OCI-LY7 (cell line): ENCODE data around the gene ANKRD26. TPM values are rescaled to one million over a fixed set of nuclear protein-coding genes. Genes with fewer than 3 reads are reported as not detected.

Experiments used
- Bru-seq: library from RNA; stranded (reverse); fragments of 400-500 nt; gene quantifications from one replicate; lab custom pipeline; 2021; lab: Mats Ljungman, UMichigan
- BruChase-seq, 2 experiments: library from RNA; stranded (reverse); fragments of 400-500 nt; gene quantifications; one replicate each; lab custom pipeline; 2021; lab: Mats Ljungman, UMichigan
- BruUV-seq: library from RNA; stranded (reverse); fragments of 400-500 nt; replicated peaks from 2 replicates; lab custom pipeline; 2021; lab: Mats Ljungman, UMichigan
- CTCF ChIA-PET: fragments of 300-600 bp; sonication (Branson Sonifier 250); formaldehyde crosslinking; loops from one replicate; lab custom pipeline; 2022; ENCODE audit warnings: antibody characterized with exemption; ENCODE audit not compliant: unreplicated experiment; lab: Charles Lee
- POLR2A ChIA-PET: fragments of 300-600 bp; sonication (Branson Sonifier 250); formaldehyde crosslinking; loops from one replicate; lab custom pipeline; 2022; ENCODE audit warnings: antibody characterized with exemption; lab: Charles Lee
- DNase-seq: peaks from one replicate; pipeline ENCODE4 v3.0.0-alpha.2; 2015; ENCODE audit warnings: low spot score
- H2AFZ ChIP-seq: fragments of 200-600 bp; sonication (generic), shearing (Covaris generic); 2 replicates; pipeline ENCODE4 v1.6.1; 2014; ENCODE audit warnings: mild to moderate bottlenecking, antibody characterized with exemption, low read length, moderate library complexity
- H3K27ac ChIP-seq: fragments of 200-600 bp; sonication (generic); 2 replicates; pipeline ENCODE4 v1.5.1; 2014; ENCODE audit warnings: mixed run types, low read depth, mild to moderate bottlenecking, moderate library complexity, low read length, inconsistent platforms; ENCODE audit not compliant: poor library complexity, severe bottlenecking
- H3K36me3 ChIP-seq: fragments of 200-600 bp; sonication (generic); 2 replicates; pipeline ENCODE4 v1.6.1; 2014; ENCODE audit warnings: mild to moderate bottlenecking, antibody characterized with exemption, low read length, moderate library complexity, mixed read lengths; ENCODE audit not compliant: insufficient read depth
- H3K4me1 ChIP-seq: fragments of 200-600 bp; sonication (generic); 2 replicates; pipeline ENCODE4 v1.5.1; 2014; ENCODE audit warnings: mild to moderate bottlenecking, low read length; ENCODE audit not compliant: insufficient read depth, poor library complexity, severe bottlenecking
- H3K4me2 ChIP-seq: fragments of 200-600 bp; sonication (generic); 2 replicates; pipeline ENCODE4 v1.6.1; 2014; ENCODE audit warnings: mild to moderate bottlenecking, low read length
- H3K4me3 ChIP-seq: fragments of 200-600 bp; sonication (generic); 2 replicates; pipeline ENCODE4 v1.5.1; 2014; ENCODE audit warnings: mild to moderate bottlenecking, low read depth, low read length; ENCODE audit not compliant: poor library complexity, severe bottlenecking
- H3K79me2 ChIP-seq: fragments of 200-600 bp; sonication (generic); 2 replicates; pipeline ENCODE4 v1.6.1; 2016; ENCODE audit warnings: low read depth, mild to moderate bottlenecking, low read length, moderate library complexity, mixed read lengths; ENCODE audit not compliant: insufficient read depth
- H3K9me2 ChIP-seq: fragments of 200-600 bp; sonication (generic); 2 replicates; pipeline ENCODE4 v1.6.1; 2016; ENCODE audit warnings: mild to moderate bottlenecking, low read length, mixed read lengths; ENCODE audit not compliant: insufficient read depth
- H3K9me3 ChIP-seq: fragments of 200-600 bp; sonication (generic); 2 replicates; pipeline ENCODE4 v1.6.1; 2014; ENCODE audit warnings: mild to moderate bottlenecking, mixed run types, low read length, mixed read lengths
- H4K20me1 ChIP-seq: fragments of 200-600 bp; sonication (generic); 2 replicates; pipeline ENCODE4 v1.6.1; 2014; ENCODE audit warnings: mild to moderate bottlenecking, antibody characterized with exemption, low read length, moderate library complexity, mixed read lengths; ENCODE audit not compliant: insufficient read depth
- CTCF ChIP-seq: fragments of 200-600 bp; sonication (generic); conservative IDR thresholded peaks from 2 replicates; pipeline ENCODE4 v1.5.1; 2014; ENCODE audit warnings: mild to moderate bottlenecking, antibody characterized with exemption, low read length, moderate library complexity, mixed read lengths
- EZH2phosphoT487 ChIP-seq: fragments of 200-600 bp; sonication (generic); IDR thresholded peaks from 2 replicates; pipeline ENCODE4 v1.6.1; 2018; ENCODE audit warnings: low read depth, borderline replicate concordance, mild to moderate bottlenecking, mixed run types, antibody characterized with exemption, low read length, moderate library complexity, mixed read lengths
- intact Hi-C: fragments of 100-400 bp; cut with micrococcal nuclease; formaldehyde crosslinking; loops from one replicate; pipeline ENCODE4 v1.10.0; 2022; ENCODE audit not compliant: unreplicated experiment
- long read RNA-seq: library from polyadenylated mRNA; stranded (forward); transcript quantifications from one replicate; pipeline ENCODE4 v2.0.0, GENCODE V29; 2022
- total RNA-seq, 2 experiments: library from RNA; depleted of rRNA in 1 of 2; stranded (reverse); fragments of >200 nt in 1 of 2; shearing (Covaris generic) in 1 of 2; gene quantifications; 2 replicates each; pipeline ENCODE4 v1.2.3, GENCODE V29; 2014 to 2022

ANKRD26 gene
- 8.6 and 9.1 TPM in 2 replicates for total RNA-seq (2014; rRNA removed; shearing (Covaris generic))
- total RNA-seq (2022): 13.8 and 17.6 TPM in 2 replicates
- Bru-seq, nascent RNA: percentile 71 among the genes with signal in this experiment
- percentile 67 among the genes with signal in this experiment for BruChase-seq, experiment 1, labeled RNA remaining after a 6-hour chase
- BruChase-seq, experiment 2, labeled RNA remaining after a 2-hour chase: percentile 68 among the genes with signal in this experiment
- long read RNA-seq, full-length matches to known transcripts: 2 of 26 reads
- long read RNA-seq, partial matches to known transcripts: 6 of 26 reads
- long read RNA-seq, other reads (novel, unspliced or antisense): 18 of 26 reads

DNA sequence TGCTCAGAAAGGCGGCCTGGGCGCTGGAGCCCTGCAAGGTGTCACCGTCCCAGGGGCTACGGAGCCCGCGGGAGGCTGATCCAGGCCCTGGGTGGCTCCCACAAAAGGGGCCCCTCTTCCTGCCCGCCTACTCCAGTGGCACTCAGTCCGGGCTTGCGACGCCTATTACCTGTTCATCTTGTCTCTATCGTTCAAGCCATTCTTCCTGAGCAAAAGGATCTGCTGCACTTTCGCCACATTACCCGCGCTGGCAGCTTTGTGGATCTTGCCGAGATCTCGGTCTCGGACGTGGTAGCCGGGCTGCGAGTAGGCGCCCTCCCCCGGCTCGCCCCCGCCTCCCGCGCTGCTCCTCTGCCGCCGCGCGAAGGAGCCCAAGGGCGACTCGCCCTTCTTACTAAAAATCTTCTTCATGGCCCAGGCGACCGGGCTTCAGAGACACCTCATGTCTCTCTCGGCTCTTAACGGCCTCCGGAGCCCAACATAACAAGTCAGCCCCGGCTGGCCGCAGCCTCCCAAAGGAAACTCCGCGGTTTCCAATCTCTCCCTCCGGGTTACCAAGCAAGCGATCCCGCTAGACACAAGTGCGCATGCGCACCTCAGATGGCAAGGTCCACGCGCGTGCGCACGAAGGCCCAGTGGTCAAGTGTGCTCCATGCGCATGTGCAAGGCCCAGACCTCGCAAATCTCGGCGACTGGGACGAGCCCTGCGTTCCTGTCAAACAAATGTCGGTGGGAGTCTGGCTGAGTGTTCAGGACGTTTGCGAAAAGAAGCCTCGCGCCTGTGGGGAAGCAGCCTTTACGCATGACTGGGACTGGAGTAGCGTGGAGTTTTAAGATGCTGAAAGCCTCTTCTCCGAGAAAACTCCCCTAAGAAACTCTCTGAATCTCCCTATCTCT lies at the start of gene ANKRD26:
ANKRD26 (minus strand) TSS at position 579 of the 897 bp plus-strand sequence; CDS start at position 411, 168 bp downstream.
- POLR2A ChIA-PET: interaction anchor here (0.6 to 0.8 kb wide), 3 partner anchors 33 to 94 kb away, joined by 3 to 6 read pairs (median 3); no protein-coding TSS in a partner anchor
- peak; percentile 99 for DNase-seq
- H3K36me3 ChIP-seq: no peaks in the 10 kb centered on the region
- BruUV-seq: TSS peak; percentile 71
- H3K27ac ChIP-seq: peak within 1 kb of the TSS; percentile 52
- TF ChIP-seq CTCF (peak; percentile 35; the same call in 1 of the 2 replicates), EZH2phosphoT487 (no peak)
- no peaks in the 10 kb centered on the region for H3K9me3 ChIP-seq
- H3K9me2 ChIP-seq: no peaks in the 10 kb centered on the region
- H4K20me1 ChIP-seq: no peaks in the 10 kb centered on the region
- peaks cover 5% of the 10 kb centered on the region; the same call in 1 of the 2 replicates for H3K79me2 ChIP-seq
- intact Hi-C loops: loop anchor here (2.0 to 5.0 kb wide), 2 partner anchors 52 to 141 kb away; partner anchors contain the start of genes ACBD5 and YME1L1
- peak within 1 kb of the TSS; percentile 70 for H3K4me3 ChIP-seq
- peak within 1 kb of the TSS; percentile 96 for H2AFZ ChIP-seq
- CTCF ChIA-PET: no interaction called here
- peak within 1 kb of the TSS; percentile 88 for H3K4me2 ChIP-seq
- peaks cover 16% of the 10 kb centered on the region for H3K4me1 ChIP-seq

DNA sequence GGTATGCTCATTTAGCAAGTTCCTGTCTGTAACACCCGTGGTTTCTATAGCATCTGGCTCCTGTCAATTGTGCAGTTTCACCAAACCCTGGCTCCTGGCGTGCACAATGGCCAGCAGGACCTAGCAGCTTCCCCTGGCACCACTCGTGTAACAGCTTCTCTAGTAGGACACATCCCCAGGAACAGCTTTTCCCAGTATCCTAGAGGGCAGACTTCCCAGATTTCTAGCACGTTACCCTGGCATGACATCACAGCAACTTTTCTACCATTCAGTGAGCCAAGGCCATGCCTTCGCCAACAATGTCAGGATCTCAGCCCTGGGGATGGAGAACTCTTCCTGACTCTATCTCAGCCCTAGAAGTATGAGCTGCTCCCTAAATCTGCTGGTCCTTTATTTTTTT lies 47.4 kb upstream of the ANKRD26 start:
- DNase-seq: no peak
- peaks cover 84% of the 10 kb centered on the region for H3K79me2 ChIP-seq
- H3K36me3 ChIP-seq: peaks cover 84% of the 10 kb centered on the region
- H3K9me3 ChIP-seq: peaks cover 5% of the 10 kb centered on the region; the same call in 1 of the 2 replicates
- ChIA-PET CTCF (no interaction called here), POLR2A (interaction anchor here (1.1 kb wide), 1 partner anchor 31 kb away, joined by 4 read pairs; no protein-coding TSS in a partner anchor)
- H4K20me1 ChIP-seq: peaks cover 19% of the 10 kb centered on the region
- peaks cover 9% of the 10 kb centered on the region for H3K4me1 ChIP-seq
- H3K27ac ChIP-seq: no peak overlapping the region
- no peak overlapping the region for H3K4me3 ChIP-seq
- intact Hi-C loops: no loop called here
- no peaks in the 10 kb centered on the region for H3K9me2 ChIP-seq
- no peak overlapping the region for H2AFZ ChIP-seq
- no TSS peak for BruUV-seq
- H3K4me2 ChIP-seq: no peak overlapping the region
- TF ChIP-seq EZH2phosphoT487 (no peak), CTCF (no peak)
